ENCODE data around the gene DLEC1. TPM values are rescaled to one million over a fixed set of nuclear protein-coding genes. Genes with fewer than 3 reads are reported as not detected.

DLEC1 gene
- total and polyA plus RNA-seq, 7 donors = 0.01 to 0.09 (median 0.05) TPM; not detected in 2

DNA sequence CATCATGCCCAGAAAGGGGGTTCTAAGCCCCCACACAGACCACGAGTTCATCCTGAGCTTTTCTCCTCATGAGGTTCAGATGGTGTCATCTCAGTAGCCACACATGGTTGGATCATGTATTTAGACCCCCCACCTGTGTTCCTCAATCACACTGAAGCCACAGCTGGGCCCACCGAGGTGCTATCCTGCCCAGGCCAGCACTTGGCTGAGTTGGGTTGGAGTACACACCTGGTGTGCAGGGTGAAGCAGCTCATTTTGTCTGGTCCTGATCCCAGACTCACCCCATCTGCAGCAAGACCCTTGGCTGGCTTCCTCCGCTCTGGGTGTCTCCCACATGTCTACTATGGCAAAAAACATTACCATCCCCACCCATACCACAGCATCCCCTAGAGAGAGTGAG, 56.0 kb downstream of the DLEC1 start:
- H3K4me3 ChIP-seq = no peak overlapping the region
- H3K9me3 ChIP-seq = no peaks in the 10 kb centered on the region
- ATAC-seq (no peak), DNase-seq (no peak)
- H3K27ac ChIP-seq = no peak overlapping the region
- H3K27me3 ChIP-seq (ENCODE audit: insufficient read depth in 3 of 3, low read length in 2 of 3) = peaks cover 0 to 2% (median 0%) of the 10 kb centered on the region in 3 donors
- TF ChIP-seq, protein P1, sequence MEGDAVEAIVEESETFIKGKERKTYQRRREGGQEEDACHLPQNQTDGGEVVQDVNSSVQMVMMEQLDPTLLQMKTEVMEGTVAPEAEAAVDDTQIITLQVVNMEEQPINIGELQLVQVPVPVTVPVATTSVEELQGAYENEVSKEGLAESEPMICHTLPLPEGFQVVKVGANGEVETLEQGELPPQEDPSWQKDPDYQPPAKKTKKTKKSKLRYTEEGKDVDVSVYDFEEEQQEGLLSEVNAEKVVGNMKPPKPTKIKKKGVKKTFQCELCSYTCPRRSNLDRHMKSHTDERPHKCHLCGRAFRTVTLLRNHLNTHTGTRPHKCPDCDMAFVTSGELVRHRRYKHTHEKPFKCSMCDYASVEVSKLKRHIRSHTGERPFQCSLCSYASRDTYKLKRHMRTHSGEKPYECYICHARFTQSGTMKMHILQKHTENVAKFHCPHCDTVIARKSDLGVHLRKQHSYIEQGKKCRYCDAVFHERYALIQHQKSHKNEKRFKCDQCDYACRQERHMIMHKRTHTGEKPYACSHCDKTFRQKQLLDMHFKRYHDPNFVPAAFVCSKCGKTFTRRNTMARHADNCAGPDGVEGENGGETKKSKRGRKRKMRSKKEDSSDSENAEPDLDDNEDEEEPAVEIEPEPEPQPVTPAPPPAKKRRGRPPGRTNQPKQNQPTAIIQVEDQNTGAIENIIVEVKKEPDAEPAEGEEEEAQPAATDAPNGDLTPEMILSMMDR (IDR thresholded peaks at IDR 0.05) = no peak
- 76 to 81% (median 77%) methylated on average over 3 of the region's 3 CpGs for WGBS, 3 donors
- H3K4me1 ChIP-seq = no peaks in the 10 kb centered on the region
- intact Hi-C loops (cut with DNase I) = no loop called here
- H3K36me3 ChIP-seq (ENCODE audit: insufficient read depth in 1 of 2, low read depth in 1 of 2) = no peaks in the 10 kb centered on the region

DNA sequence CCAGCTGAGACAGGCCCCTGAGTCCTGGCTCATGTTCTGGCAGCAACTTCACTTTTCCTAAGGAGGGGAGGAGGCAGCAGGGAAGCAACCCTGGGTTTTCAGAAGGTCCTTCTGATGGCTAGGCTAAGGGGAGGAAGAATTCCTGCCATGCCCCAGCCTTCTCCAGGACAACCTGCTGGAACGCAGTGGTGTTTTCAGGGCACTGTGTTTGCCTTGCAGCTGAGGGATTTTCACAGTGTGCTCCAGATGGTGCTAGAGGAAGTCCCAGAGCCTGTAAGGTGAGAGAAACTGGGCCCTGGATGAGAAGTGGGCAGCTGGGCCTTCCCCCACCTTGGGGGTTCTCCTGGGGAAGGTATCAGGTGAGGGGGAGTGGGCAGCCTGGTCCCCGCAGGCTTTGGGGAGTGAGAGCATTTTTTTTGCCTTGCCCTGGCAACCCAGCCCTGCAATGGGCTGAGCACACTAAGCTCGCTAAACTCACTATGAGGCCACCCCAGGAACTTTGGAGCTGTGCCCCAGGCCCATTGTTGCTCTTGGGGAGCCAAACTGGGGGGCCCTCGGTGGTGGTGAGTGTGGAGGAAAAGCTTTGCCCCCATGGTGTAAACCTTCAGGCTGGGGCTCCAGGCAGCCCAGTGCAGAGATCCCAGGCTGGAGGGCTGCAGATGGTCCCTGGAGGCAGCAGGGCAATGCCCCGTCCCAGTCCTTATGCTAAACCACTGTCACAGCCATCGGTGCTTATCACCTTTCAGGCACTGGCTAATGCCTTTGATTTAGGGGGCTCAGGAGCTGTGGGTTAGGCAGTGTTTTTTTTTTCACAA, 56.9 kb downstream of the DLEC1 start:
- WGBS, 3 donors = 81 to 86% (median 81%) methylated on average over 6 of the region's 6 CpGs
- peaks cover 0 to 2% (median 0%) of the 10 kb centered on the region in 3 donors for H3K27me3 ChIP-seq (ENCODE audit: insufficient read depth in 3 of 3, low read length in 2 of 3)
- H3K27ac ChIP-seq = no peak overlapping the region
- H3K36me3 ChIP-seq (ENCODE audit: insufficient read depth in 1 of 2, low read depth in 1 of 2) = no peaks in the 10 kb centered on the region
- TF ChIP-seq, protein P1 (IDR thresholded peaks at IDR 0.05) = no peak
- H3K4me1 ChIP-seq = no peaks in the 10 kb centered on the region
- ATAC-seq = no peak
- intact Hi-C loops (cut with DNase I) = no loop called here
- no peak overlapping the region for H3K4me3 ChIP-seq
- DNase-seq = no peak
- H3K9me3 ChIP-seq = no peaks in the 10 kb centered on the region

DNA sequence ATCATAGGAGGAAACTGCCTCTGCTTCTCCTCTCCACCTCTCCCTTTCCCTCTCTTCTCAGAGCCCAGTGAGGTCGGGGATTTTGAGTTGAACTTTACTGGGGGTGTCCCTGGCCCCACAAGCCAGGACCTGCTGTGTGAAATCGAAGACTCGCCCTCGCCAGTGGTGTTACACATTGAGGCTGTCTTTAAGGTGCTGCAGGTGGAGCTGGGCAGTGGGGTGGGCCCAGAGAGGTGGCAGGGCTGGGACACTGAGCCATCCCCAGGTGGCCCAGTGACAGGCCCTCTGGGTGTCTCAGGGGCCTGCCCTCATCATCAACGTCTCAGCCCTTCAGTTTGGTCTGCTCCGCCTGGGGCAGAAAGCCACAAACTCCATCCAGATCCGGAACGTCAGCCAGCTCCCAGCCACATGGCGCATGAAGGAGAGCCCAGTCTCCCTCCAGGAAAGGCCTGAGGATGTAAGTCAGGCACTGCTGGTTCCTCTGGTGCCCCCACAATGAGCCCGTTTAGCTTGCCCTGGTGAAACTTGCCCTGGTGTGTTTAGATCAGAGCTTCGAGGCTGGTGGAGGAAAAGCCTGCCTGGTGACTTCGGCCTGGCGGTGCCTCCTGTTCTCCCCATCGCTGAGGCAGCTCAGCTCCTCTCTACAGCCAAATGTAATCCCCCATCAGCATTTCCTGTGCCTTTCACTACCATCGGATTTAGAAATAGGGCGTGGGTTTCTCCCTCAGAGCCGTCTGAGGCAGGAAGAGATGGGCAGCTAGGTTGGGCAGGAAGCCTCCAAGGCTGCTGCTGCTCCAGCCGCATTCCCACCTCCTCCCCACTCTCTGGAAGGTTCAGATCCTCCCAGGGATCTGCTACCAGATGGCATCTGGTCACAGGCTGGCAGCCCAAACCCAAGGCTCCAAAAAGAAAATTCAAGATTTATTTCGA, 58.7 kb downstream of the DLEC1 start:
- Histone ChIP-seq H3K9me3 (no peaks in the 10 kb centered on the region), H3K36me3 (ENCODE audit: insufficient read depth in 1 of 2, low read depth in 1 of 2) (no peaks in the 10 kb centered on the region), H3K4me3 (no peak overlapping the region), H3K27ac (no peak overlapping the region), H3K4me1 (no peaks in the 10 kb centered on the region), H3K27me3 (ENCODE audit: insufficient read depth in 3 of 3, low read length in 2 of 3) (peaks cover 0 to 2% (median 0%) of the 10 kb centered on the region in 3 donors)
- TF ChIP-seq, protein P1 (IDR thresholded peaks at IDR 0.05) = no peak
- WGBS, 3 donors = 79 to 82% (median 82%) methylated on average over 19 of the region's 19 CpGs
- ATAC-seq (no peak), DNase-seq (no peak)
- intact Hi-C loops (cut with DNase I) = no loop called here

DNA sequence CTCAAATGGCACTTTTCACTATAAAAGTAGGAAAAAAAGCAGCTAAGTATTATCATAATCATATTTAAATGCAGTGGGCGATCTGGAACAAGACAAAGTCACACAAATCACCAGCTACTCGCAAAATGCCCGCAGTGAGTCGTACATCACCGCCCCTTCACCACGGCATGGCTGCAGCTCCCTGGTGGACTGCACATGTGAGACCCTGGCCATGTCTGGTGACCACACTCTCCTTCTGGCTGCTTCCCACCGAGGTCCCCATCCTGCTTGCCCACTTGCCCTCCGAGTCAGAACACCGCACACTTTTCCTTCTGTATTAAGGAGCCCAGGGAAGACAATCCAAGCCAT, 59.3 kb downstream of the DLEC1 start:
- ATAC-seq = no peak
- intact Hi-C loops (cut with DNase I) = no loop called here

More for the DNA sequence above, 59.3 kb downstream of the DLEC1 start:
- H3K9me3 ChIP-seq = no peaks in the 10 kb centered on the region
- peaks cover 0 to 2% (median 0%) of the 10 kb centered on the region in 3 donors for H3K27me3 ChIP-seq (ENCODE audit: insufficient read depth in 3 of 3, low read length in 2 of 3)
- 87 to 96% (median 92%) methylated on average over 9 of the region's 9 CpGs for WGBS, 3 donors
- H3K4me1 ChIP-seq = no peaks in the 10 kb centered on the region
- no peak overlapping the region for H3K27ac ChIP-seq
- H3K4me3 ChIP-seq = no peak overlapping the region
- TF ChIP-seq, protein P1 (IDR thresholded peaks at IDR 0.05) = no peak
- DNase-seq = no peak
- no peaks in the 10 kb centered on the region for H3K36me3 ChIP-seq (ENCODE audit: insufficient read depth in 1 of 2, low read depth in 1 of 2)

Data from psoas muscle (tissue), 8 donors.